SK-N-SH treated with all-trans-retinoic acid at 6 μM for 48 hours (cell line): ENCODE results near the gene SLC29A3.

Source experiments
- ATAC-seq: fragments of 200-7000 bp; cut with Tn5 transposase; 3 replicates; pipeline ENCODE4 v1.9.1; 2020; ENCODE audit warnings: mild to moderate bottlenecking, moderate library complexity
- ARNTL ChIP-seq: fragments of 450-650 bp; formaldehyde crosslinking; IDR thresholded peaks from 2 replicates; pipeline ENCODE4 v1.5.0; 2020; ENCODE audit warnings: low read depth, mild to moderate bottlenecking, moderate library complexity, borderline replicate concordance
- BACH2 ChIP-seq: fragments of 250-450 bp; sonication (Bioruptor Pico); IDR thresholded peaks from 2 replicates; pipeline ENCODE4 v1.9.0; 2021; ENCODE audit warnings: mild to moderate bottlenecking, borderline replicate concordance
- CREB5 ChIP-seq: fragments of 250-450 bp; sonication (Bioruptor Pico); IDR thresholded peaks from 2 replicates; pipeline ENCODE4 v1.5.1; 2020; ENCODE audit warnings: low read depth, mild to moderate bottlenecking, moderate library complexity
- CSDC2 ChIP-seq: fragments of 250-450 bp; sonication (Bioruptor Pico); IDR thresholded peaks from 2 replicates; pipeline ENCODE4 v1.5.0; 2020; ENCODE audit warnings: mild to moderate bottlenecking, moderate library complexity
- CSRNP3 ChIP-seq: fragments of 250-450 bp; sonication (Bioruptor Pico); IDR thresholded peaks from 2 replicates; pipeline ENCODE4 v1.5.1; 2021; ENCODE audit warnings: mild to moderate bottlenecking, moderate library complexity
- ESRRG ChIP-seq: fragments of 250-450 bp; sonication (Bioruptor Pico); IDR thresholded peaks from 2 replicates; pipeline ENCODE4 v1.6.1; 2021; ENCODE audit warnings: mild to moderate bottlenecking
- GLIS3 ChIP-seq: fragments of 250-450 bp; sonication (Bioruptor Pico); IDR thresholded peaks from 2 replicates; pipeline ENCODE4 v1.5.0; 2020; ENCODE audit warnings: mild to moderate bottlenecking, moderate library complexity
- ISL1 ChIP-seq: fragments of 250-450 bp; sonication (Bioruptor Pico); IDR thresholded peaks from 2 replicates; pipeline ENCODE4 v2.1.2; 2022; ENCODE audit warnings: mild to moderate bottlenecking, moderate library complexity
- OSR1 ChIP-seq: fragments of 250-450 bp; sonication (Bioruptor Pico); IDR thresholded peaks from 2 replicates; pipeline ENCODE4 v1.8.0; 2022; ENCODE audit warnings: moderate library complexity, mild to moderate bottlenecking, inconsistent platforms
- PATZ1 ChIP-seq: fragments of 250-450 bp; sonication (Bioruptor Pico); IDR thresholded peaks from 2 replicates; pipeline ENCODE4 v1.8.0; 2020; ENCODE audit warnings: mild to moderate bottlenecking, moderate library complexity, borderline replicate concordance
- RARB ChIP-seq: fragments of 250-450 bp; sonication (Bioruptor Pico); IDR thresholded peaks from 2 replicates; pipeline ENCODE4 v1.8.0; 2021; ENCODE audit warnings: mild to moderate bottlenecking, moderate library complexity
- SNAI2 ChIP-seq: fragments of 250-450 bp; sonication (Bioruptor Pico); IDR thresholded peaks from 2 replicates; pipeline ENCODE4 v1.5.0; 2020; ENCODE audit warnings: mild to moderate bottlenecking, moderate library complexity
- TCF4 ChIP-seq: fragments of 250-450 bp; sonication (Bioruptor Pico); IDR thresholded peaks from 2 replicates; pipeline ENCODE4 v1.8.0; 2021; ENCODE audit warnings: mild to moderate bottlenecking, moderate library complexity, borderline replicate concordance
- TOX ChIP-seq: fragments of 250-450 bp; sonication (Bioruptor Pico); IDR thresholded peaks from 2 replicates; pipeline ENCODE4 v1.8.0; 2021; ENCODE audit warnings: mild to moderate bottlenecking, moderate library complexity, borderline replicate concordance
- ZFP3 ChIP-seq: fragments of 250-450 bp; sonication (Bioruptor Pico); IDR thresholded peaks from 2 replicates; pipeline ENCODE4 v1.5.0; 2020; ENCODE audit warnings: mild to moderate bottlenecking, moderate library complexity
- ZNF70 ChIP-seq: fragments of 450-650 bp; formaldehyde crosslinking; IDR thresholded peaks from 2 replicates; pipeline ENCODE4 v1.5.0; 2020; ENCODE audit warnings: mild to moderate bottlenecking, moderate library complexity
- ZNF8 ChIP-seq: fragments of 450-650 bp; formaldehyde crosslinking; IDR thresholded peaks from 2 replicates; pipeline ENCODE4 v1.5.0; 2020; ENCODE audit warnings: mild to moderate bottlenecking, moderate library complexity
- TF ChIP-seq, protein P1 (sequence below): fragments of 250-450 bp; sonication (Bioruptor Pico); IDR thresholded peaks from 2 replicates; pipeline ENCODE4 v1.5.0; 2020; ENCODE audit warnings: mild to moderate bottlenecking, moderate library complexity

Gene SLC29A3

DNA sequence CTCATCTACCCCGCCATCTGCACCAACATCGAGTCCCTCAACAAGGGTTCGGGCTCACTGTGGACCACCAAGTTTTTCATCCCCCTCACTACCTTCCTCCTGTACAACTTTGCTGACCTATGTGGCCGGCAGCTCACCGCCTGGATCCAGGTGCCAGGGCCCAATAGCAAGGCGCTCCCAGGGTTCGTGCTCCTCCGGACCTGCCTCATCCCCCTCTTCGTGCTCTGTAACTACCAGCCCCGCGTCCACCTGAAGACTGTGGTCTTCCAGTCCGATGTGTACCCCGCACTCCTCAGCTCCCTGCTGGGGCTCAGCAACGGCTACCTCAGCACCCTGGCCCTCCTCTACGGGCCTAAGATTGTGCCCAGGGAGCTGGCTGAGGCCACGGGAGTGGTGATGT is 43.1 kb downstream of the SLC29A3 start:
- TF ChIP-seq ZNF70 (CRISPR knock-in tag) = no peak
- no peak for ATAC-seq

GRCh38 chr10:71363936-71364335 is 44.9 kb downstream of the SLC29A3 start:
- ATAC-seq = no peak
- no peak for TF ChIP-seq CSRNP3 (CRISPR knock-in tag)
- TF ChIP-seq ESRRG = no peak
- no peak for TF ChIP-seq ZNF70 (CRISPR knock-in tag)
- no peak for TF ChIP-seq TCF4
- TF ChIP-seq ZFP3 (CRISPR knock-in tag) = no peak
- no peak for TF ChIP-seq CREB5 (CRISPR knock-in tag)
- TF ChIP-seq, all 23 proteins: peak for 0

DNA sequence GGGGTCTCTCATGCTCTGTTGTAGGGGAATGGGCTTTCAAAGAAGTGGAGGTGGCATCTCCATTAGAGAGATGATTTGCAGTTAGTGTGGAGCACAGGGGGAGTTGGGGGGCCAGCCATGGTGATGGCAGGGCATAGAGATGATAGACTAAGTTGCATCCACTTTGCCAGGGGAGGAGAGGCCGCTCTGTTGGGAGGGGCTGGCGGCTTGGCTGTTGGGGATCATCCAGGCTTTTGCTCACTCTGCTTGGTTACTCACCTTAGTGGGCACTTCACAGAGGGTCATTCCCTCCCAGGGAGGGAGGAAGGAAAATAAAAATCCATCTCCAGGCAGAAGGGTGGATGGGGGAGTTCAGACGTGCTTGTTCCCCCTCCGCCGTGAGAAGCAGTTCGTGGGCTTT is 46.3 kb downstream of the SLC29A3 start:
- ATAC-seq = no peak
- no peak for TF ChIP-seq TCF4
- TF ChIP-seq CREB5 (CRISPR knock-in tag) = no peak
- no peak for TF ChIP-seq ARNTL (CRISPR knock-in tag)
- TF ChIP-seq CSDC2 (CRISPR knock-in tag) = no peak

GRCh38 chr10:71366690-71367089 is 47.6 kb downstream of the SLC29A3 start:
- no peak for TF ChIP-seq SNAI2 (CRISPR knock-in tag)
- TF ChIP-seq PATZ1 (CRISPR knock-in tag) = no peak
- TF ChIP-seq ISL1 (CRISPR knock-in tag) = no peak
- no peak for TF ChIP-seq ESRRG
- TF ChIP-seq ZNF8 (CRISPR knock-in tag) = no peak
- no peak for TF ChIP-seq TOX
- no peak for TF ChIP-seq OSR1 (CRISPR knock-in tag)
- no peak for TF ChIP-seq BACH2 (CRISPR knock-in tag)
- no peak for TF ChIP-seq GLIS3 (CRISPR knock-in tag)
- TF ChIP-seq ZFP3 (CRISPR knock-in tag) = no peak
- TF ChIP-seq CREB5 (CRISPR knock-in tag) = no peak
- TF ChIP-seq, protein P1, sequence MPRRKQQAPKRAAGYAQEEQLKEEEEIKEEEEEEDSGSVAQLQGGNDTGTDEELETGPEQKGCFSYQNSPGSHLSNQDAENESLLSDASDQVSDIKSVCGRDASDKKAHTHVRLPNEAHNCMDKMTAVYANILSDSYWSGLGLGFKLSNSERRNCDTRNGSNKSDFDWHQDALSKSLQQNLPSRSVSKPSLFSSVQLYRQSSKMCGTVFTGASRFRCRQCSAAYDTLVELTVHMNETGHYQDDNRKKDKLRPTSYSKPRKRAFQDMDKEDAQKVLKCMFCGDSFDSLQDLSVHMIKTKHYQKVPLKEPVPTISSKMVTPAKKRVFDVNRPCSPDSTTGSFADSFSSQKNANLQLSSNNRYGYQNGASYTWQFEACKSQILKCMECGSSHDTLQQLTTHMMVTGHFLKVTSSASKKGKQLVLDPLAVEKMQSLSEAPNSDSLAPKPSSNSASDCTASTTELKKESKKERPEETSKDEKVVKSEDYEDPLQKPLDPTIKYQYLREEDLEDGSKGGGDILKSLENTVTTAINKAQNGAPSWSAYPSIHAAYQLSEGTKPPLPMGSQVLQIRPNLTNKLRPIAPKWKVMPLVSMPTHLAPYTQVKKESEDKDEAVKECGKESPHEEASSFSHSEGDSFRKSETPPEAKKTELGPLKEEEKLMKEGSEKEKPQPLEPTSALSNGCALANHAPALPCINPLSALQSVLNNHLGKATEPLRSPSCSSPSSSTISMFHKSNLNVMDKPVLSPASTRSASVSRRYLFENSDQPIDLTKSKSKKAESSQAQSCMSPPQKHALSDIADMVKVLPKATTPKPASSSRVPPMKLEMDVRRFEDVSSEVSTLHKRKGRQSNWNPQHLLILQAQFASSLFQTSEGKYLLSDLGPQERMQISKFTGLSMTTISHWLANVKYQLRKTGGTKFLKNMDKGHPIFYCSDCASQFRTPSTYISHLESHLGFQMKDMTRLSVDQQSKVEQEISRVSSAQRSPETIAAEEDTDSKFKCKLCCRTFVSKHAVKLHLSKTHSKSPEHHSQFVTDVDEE (CRISPR knock-in tag) = no peak
- TF ChIP-seq RARB (CRISPR knock-in tag) = no peak
- TF ChIP-seq CSRNP3 (CRISPR knock-in tag) = no peak
- ATAC-seq = no peak
